Liver (tissue), 9 donors: ENCODE measurements around the gene TBL1XR1. TPM values are rescaled to one million over a fixed set of nuclear protein-coding genes. Genes with fewer than 3 reads are reported as not detected.
"Not testable (repeated sequence)": the region's sequence is repeated elsewhere in the genome, so short reads cannot be mapped to it uniquely, and the experiment has no call there.

Experiments
- DNase-seq: peaks from one replicate; pipeline ENCODE4 v3.0.0-alpha.2; 2017; ENCODE audit warnings: low spot score
- H3K27ac ChIP-seq, 2 donors: one replicate each; pipeline ENCODE4 v1.7.0; 2013; ENCODE audit warnings: inconsistent platforms in 2 of 2, low read length in 2 of 2, control low read depth in 1 of 2, low read depth in 1 of 2, mild to moderate bottlenecking in 1 of 2
- H3K27me3 ChIP-seq, 4 donors: one replicate each; pipeline versions ENCODE4 v1.6.1 to v1.7.0; 2013; ENCODE audit warnings: low read length in 3 of 4, inconsistent platforms in 1 of 4, mild to moderate bottlenecking in 1 of 4, moderate library complexity in 1 of 4; ENCODE audit not compliant: control insufficient read depth in 4 of 4, insufficient read depth in 4 of 4
- H3K36me3 ChIP-seq, 4 donors: one replicate each; pipeline versions ENCODE4 v1.6.1 to v1.7.0; 2013; ENCODE audit warnings: low read length in 3 of 4, mild to moderate bottlenecking in 3 of 4, low read depth in 1 of 4, moderate library complexity in 1 of 4; ENCODE audit not compliant: control insufficient read depth in 4 of 4, insufficient read depth in 3 of 4
- H3K4me1 ChIP-seq, 4 donors: one replicate each; pipeline versions ENCODE4 v1.6.1 to v1.7.0; 2013; ENCODE audit warnings: low read length in 3 of 4, mild to moderate bottlenecking in 3 of 4, moderate library complexity in 1 of 4; ENCODE audit not compliant: control insufficient read depth in 4 of 4, insufficient read depth in 4 of 4
- H3K4me3 ChIP-seq, 3 donors: one replicate each; pipeline versions ENCODE4 v1.6.1 to v1.7.0; 2013; ENCODE audit warnings: low read length in 3 of 3, control low read depth in 1 of 3, low read depth in 1 of 3, mild to moderate bottlenecking in 1 of 3
- H3K9ac ChIP-seq, 2 donors: one replicate each; pipeline ENCODE4 v1.7.0; 2013; ENCODE audit warnings: low read length in 2 of 2, mild to moderate bottlenecking in 2 of 2, moderate library complexity in 2 of 2, control low read depth in 1 of 2, low read depth in 1 of 2
- H3K9me3 ChIP-seq, 4 donors: one replicate each; pipeline versions ENCODE4 v1.6.1 to v1.7.0; 2013; ENCODE audit warnings: low read length in 3 of 4; ENCODE audit not compliant: control insufficient read depth in 4 of 4
- EGR1 ChIP-seq, 2 donors: IDR thresholded peaks; 2 replicates each; pipeline ENCODE4 v1.6.1; 2016 to 2018; ENCODE audit warnings: antibody characterized with exemption in 2 of 2, low read depth in 2 of 2
- FOXA1 ChIP-seq: IDR thresholded peaks from 2 replicates; pipeline ENCODE4 v1.6.1; 2016; ENCODE audit warnings: antibody characterized with exemption
- FOXA2 ChIP-seq: IDR thresholded peaks from 2 replicates; pipeline ENCODE4 v1.6.1; 2016; ENCODE audit warnings: antibody characterized with exemption
- GABPA ChIP-seq, 2 donors: IDR thresholded peaks in 1 of 2; conservative IDR thresholded peaks in 1 of 2; 2 replicates each; pipeline ENCODE4 v1.6.1; 2016; ENCODE audit warnings: antibody characterized with exemption in 2 of 2, mild to moderate bottlenecking in 1 of 2, moderate library complexity in 1 of 2
- HNF4A ChIP-seq, 2 donors: conservative IDR thresholded peaks; 2 replicates each; pipeline ENCODE4 v1.6.1; 2016; ENCODE audit warnings: antibody characterized with exemption in 2 of 2, mild to moderate bottlenecking in 2 of 2
- HNF4G ChIP-seq: IDR thresholded peaks from 2 replicates; pipeline ENCODE4 v1.6.1; 2016; ENCODE audit warnings: antibody characterized with exemption
- JUND ChIP-seq, 2 donors: IDR thresholded peaks; 2 replicates each; pipeline ENCODE4 v1.6.1; 2016; ENCODE audit warnings: antibody characterized with exemption in 2 of 2
- NR2F2 ChIP-seq: IDR thresholded peaks from 2 replicates; pipeline ENCODE4 v1.6.1; 2016; ENCODE audit warnings: antibody characterized with exemption
- RAD21 ChIP-seq, 2 donors: IDR thresholded peaks; 2 replicates each; pipeline ENCODE4 v1.6.1; 2016; ENCODE audit warnings: antibody characterized with exemption in 2 of 2, mild to moderate bottlenecking in 2 of 2
- REST ChIP-seq: IDR thresholded peaks from 2 replicates; pipeline ENCODE4 v1.6.1; 2016; ENCODE audit warnings: antibody characterized with exemption, mild to moderate bottlenecking
- RXRA ChIP-seq, 2 donors: IDR thresholded peaks; 2 replicates each; pipeline ENCODE4 v1.6.1; 2017 to 2018; ENCODE audit warnings: antibody characterized with exemption in 2 of 2, mild to moderate bottlenecking in 1 of 2
- SP1 ChIP-seq: IDR thresholded peaks from 2 replicates; pipeline ENCODE4 v1.6.1; 2018; ENCODE audit warnings: antibody characterized with exemption, mild to moderate bottlenecking
- TAF1 ChIP-seq: conservative IDR thresholded peaks from 2 replicates; pipeline ENCODE4 v1.6.1; 2016; ENCODE audit warnings: antibody characterized with exemption, mild to moderate bottlenecking
- YY1 ChIP-seq: IDR thresholded peaks from 2 replicates; pipeline ENCODE4 v1.6.1; 2016; ENCODE audit warnings: antibody characterized with exemption, mild to moderate bottlenecking
- ZBTB33 ChIP-seq: IDR thresholded peaks from 2 replicates; pipeline ENCODE4 v1.6.1; 2016; ENCODE audit warnings: antibody characterized with exemption
- WGBS: extraction: QIAGEN DNeasy Blood & Tissue Kit; methylation state at CpG from one replicate; pipeline ENCODE4 v1.1.7; 2013; 5-methylcytosine and 5-hydroxymethylcytosine counted together
- polyA plus RNA-seq, 2 donors: library from polyadenylated mRNA; stranded (reverse) in 1 of 2; unstranded in 1 of 2; fragments of 200-250 nt in 1 of 2; fragments of >200 nt in 1 of 2; fragmentation: Nextera tagmentation in 1 of 2; extraction: Ambion mirVana in 1 of 2; gene quantifications; one replicate each; pipeline versions ENCODE4 v1.2.1 to v1.2.3, GENCODE V29; 2013 to 2015
- total RNA-seq, 2 donors: library from RNA; depleted of rRNA; stranded (reverse); fragments of >200 nt; gene quantifications; one replicate each; pipeline ENCODE4 v1.2.3, GENCODE V29; 2014
- TF ChIP-seq, protein P1 (sequence below): IDR thresholded peaks from 2 replicates; pipeline ENCODE4 v1.6.1; 2016; ENCODE audit warnings: antibody characterized with exemption
- TF ChIP-seq, protein P2 (sequence below): IDR thresholded peaks from 2 replicates; pipeline ENCODE4 v1.6.1; 2016; ENCODE audit warnings: antibody characterized with exemption
- TF ChIP-seq, protein P3 (sequence below): fragments of 150-350 bp; IDR thresholded peaks from 2 replicates; pipeline ENCODE4 v1.5.1; 2017; ENCODE audit warnings: improper control_type of control experiment, low read depth, low read length; ENCODE audit not compliant: missing input control
- donor health status: healthy.
- donor health status: healthy.
- donor health status: healthy.
- donor health status: healthy.
- donor health status: healthy.

Gene TBL1XR1
- total and polyA plus RNA-seq, 4 donors = 10.3 to 65.9 (median 33.2) TPM

DNA sequence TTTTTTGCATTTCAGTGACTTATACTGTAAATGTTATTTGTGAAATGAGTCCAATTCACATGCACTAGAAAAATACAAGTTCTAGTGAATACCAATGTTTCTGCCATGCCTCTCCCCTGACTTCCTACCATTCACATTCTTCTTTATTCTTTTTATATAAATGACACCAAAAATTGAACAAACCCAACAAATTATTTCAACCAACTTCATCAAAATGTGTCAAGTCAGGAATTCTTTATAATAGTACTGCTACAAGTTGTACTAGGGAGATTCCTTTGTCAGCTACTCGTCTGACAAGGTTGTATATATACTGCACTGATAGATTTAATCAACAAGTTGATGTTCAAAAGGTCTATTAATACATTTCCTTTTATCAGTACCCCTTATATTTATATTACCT lies 3.0 kb downstream of the TBL1XR1 start:
- Histone ChIP-seq H3K9me3 (no peaks in the 10 kb centered on the region), H3K27ac (no peak overlapping the region), H3K36me3 (no peaks in the 10 kb centered on the region), H3K4me1 (peaks cover 3 to 18% (median 10%) of the 10 kb centered on the region in 4 donors), H3K9ac (no peak overlapping the region), H3K4me3 (no peak overlapping the region), H3K27me3 (no peaks in the 10 kb centered on the region)
- no peak for DNase-seq
- WGBS = 65% methylated on average over 1 of the region's 1 CpG
- no peak for TF ChIP-seq RAD21 (IDR thresholded peaks at IDR 0.05)
- no peak for TF ChIP-seq JUND (IDR thresholded peaks at IDR 0.05)
- no peak for TF ChIP-seq HNF4A (conservative IDR thresholded peaks at IDR 0.05)
- TF ChIP-seq NR2F2 = no peak
- no peak for TF ChIP-seq YY1
- TF ChIP-seq ZBTB33 = no peak
- TF ChIP-seq FOXA1 = no peak
- TF ChIP-seq, protein P1, sequence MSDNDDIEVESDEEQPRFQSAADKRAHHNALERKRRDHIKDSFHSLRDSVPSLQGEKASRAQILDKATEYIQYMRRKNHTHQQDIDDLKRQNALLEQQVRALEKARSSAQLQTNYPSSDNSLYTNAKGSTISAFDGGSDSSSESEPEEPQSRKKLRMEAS = no peak
- TF ChIP-seq, protein P2, sequence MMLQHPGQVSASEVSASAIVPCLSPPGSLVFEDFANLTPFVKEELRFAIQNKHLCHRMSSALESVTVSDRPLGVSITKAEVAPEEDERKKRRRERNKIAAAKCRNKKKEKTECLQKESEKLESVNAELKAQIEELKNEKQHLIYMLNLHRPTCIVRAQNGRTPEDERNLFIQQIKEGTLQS = no peak

DNA sequence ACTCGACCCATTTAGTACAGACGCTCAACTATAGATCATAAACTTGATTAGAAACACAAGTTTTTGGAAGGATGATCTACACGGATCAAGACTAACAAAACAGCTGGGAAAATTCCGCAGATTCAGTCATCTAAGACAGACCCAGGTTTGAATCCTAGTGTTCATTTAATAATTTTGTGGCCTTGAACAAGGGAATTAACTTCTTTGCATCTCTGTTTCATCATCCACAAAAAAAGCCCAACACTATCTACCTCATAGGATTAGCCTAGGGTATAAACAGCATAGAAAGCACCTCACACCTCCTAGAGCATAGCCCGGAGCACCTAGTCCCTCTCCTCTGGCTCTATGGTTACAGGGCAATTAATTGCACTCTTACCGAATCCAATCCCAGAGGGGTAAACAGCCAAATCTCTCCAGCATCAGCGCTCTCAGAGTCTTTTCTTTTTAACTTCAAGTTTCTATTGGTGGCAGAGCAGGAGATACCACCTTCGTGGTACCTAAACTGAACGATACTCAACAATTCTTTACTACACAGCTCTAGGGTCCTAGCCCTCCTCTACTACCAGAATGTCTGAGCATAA lies 3.5 kb downstream of the TBL1XR1 start:
- Histone ChIP-seq H3K36me3 (no peaks in the 10 kb centered on the region), H3K27me3 (no peaks in the 10 kb centered on the region), H3K4me1 (peaks cover 1 to 15% (median 9%) of the 10 kb centered on the region in 4 donors), H3K4me3 (no peak overlapping the region), H3K9ac (no peak overlapping the region), H3K27ac (no peak overlapping the region), H3K9me3 (no peaks in the 10 kb centered on the region)
- no peak for DNase-seq
- 87% methylated on average over 9 of the region's 9 CpGs for WGBS
- TF ChIP-seq, protein P2 = no peak
- TF ChIP-seq TAF1 (no peak), RXRA (IDR thresholded peaks at IDR 0.05) (no peak), NR2F2 (no peak), HNF4A (conservative IDR thresholded peaks at IDR 0.05) (no peak), REST (no peak), JUND (IDR thresholded peaks at IDR 0.05) (no peak), SP1 (no peak), EGR1 (IDR thresholded peaks at IDR 0.05; ENCODE audit: low read depth in 2 of 2) (no peak), ZBTB33 (no peak), HNF4G (no peak), YY1 (no peak), GABPA (IDR thresholded peaks at IDR 0.05 in 1 of 2, conservative IDR thresholded peaks at IDR 0.05 in 1 of 2) (no peak), FOXA1 (no peak), FOXA2 (no peak), RAD21 (IDR thresholded peaks at IDR 0.05) (no peak)
- TF ChIP-seq, protein P3, sequence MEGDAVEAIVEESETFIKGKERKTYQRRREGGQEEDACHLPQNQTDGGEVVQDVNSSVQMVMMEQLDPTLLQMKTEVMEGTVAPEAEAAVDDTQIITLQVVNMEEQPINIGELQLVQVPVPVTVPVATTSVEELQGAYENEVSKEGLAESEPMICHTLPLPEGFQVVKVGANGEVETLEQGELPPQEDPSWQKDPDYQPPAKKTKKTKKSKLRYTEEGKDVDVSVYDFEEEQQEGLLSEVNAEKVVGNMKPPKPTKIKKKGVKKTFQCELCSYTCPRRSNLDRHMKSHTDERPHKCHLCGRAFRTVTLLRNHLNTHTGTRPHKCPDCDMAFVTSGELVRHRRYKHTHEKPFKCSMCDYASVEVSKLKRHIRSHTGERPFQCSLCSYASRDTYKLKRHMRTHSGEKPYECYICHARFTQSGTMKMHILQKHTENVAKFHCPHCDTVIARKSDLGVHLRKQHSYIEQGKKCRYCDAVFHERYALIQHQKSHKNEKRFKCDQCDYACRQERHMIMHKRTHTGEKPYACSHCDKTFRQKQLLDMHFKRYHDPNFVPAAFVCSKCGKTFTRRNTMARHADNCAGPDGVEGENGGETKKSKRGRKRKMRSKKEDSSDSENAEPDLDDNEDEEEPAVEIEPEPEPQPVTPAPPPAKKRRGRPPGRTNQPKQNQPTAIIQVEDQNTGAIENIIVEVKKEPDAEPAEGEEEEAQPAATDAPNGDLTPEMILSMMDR = no peak
- TF ChIP-seq, protein P1 = no peak

- not testable (repeated sequence) for DNase-seq, H3K27ac ChIP-seq, H3K9me3 ChIP-seq, H3K36me3 ChIP-seq, H3K4me3 ChIP-seq, H3K9ac ChIP-seq, H3K27me3 ChIP-seq
- peaks cover 0 to 12% (median 6%) of the 10 kb centered on the region in 4 donors for H3K4me1 ChIP-seq
- WGBS = 95% methylated on average over 12 of the region's 12 CpGs
Observed at GRCh38 chr3:177193275-177193674, 4.0 kb downstream of the TBL1XR1 start.
